CD4-positive, CD25-positive, alpha-beta regulatory T cell (primary cell): ENCODE measurements around the gene SLCO2A1. TPM values are rescaled to one million over a fixed set of nuclear protein-coding genes. Genes with fewer than 3 reads are reported as not detected.

Experiments used
- ATAC-seq, 2 donors: fragments of 150-1000 bp; cut with Tn5 transposase; one replicate each; pipeline ENCODE4 v1.10.0; 2021; ENCODE audit warnings: low read depth in 2 of 2, moderate number of reproducible peaks in 2 of 2, moderate library complexity in 1 of 2
- DNase-seq, 3 donors: peaks; one replicate each; pipeline versions ENCODE4 v3.0.0 to v3.0.0-alpha.2; 2012 to 2022; ENCODE audit warnings: mixed read lengths in 1 of 3
- H3K27ac ChIP-seq: one replicate; pipeline ENCODE4 v1.7.0; 2013; ENCODE audit warnings: mild to moderate bottlenecking, low read length; ENCODE audit not compliant: insufficient read depth, poor library complexity, severe bottlenecking
- H3K27me3 ChIP-seq: one replicate; pipeline ENCODE4 v1.7.0; 2013; ENCODE audit warnings: low read length; ENCODE audit not compliant: control insufficient read depth, insufficient read depth
- H3K36me3 ChIP-seq: one replicate; pipeline ENCODE4 v1.7.0; 2013; ENCODE audit warnings: mild to moderate bottlenecking, low read length, moderate library complexity; ENCODE audit not compliant: control insufficient read depth, insufficient read depth
- H3K4me1 ChIP-seq: 2 replicates; pipeline ENCODE4 v1.7.0; 2013; ENCODE audit warnings: mild to moderate bottlenecking, low read length; ENCODE audit not compliant: insufficient read depth, control insufficient read depth, poor library complexity, severe bottlenecking
- H3K4me3 ChIP-seq: one replicate; pipeline ENCODE4 v1.7.0; 2013; ENCODE audit warnings: low read depth, mild to moderate bottlenecking, low read length, moderate library complexity
- H3K9me3 ChIP-seq, 2 experiments: 1 replicate in 1 of 2; 2 replicates in 1 of 2; pipeline ENCODE4 v1.7.0; 2013; ENCODE audit warnings: low read length in 2 of 2, mild to moderate bottlenecking in 1 of 2, moderate library complexity in 1 of 2; ENCODE audit not compliant: control insufficient read depth in 2 of 2
- H3K27ac Mint-ChIP-seq, 3 donors: one replicate each; pipeline ENCODE4 v1.8.0; 2020 to 2022; ENCODE audit warnings: mild to moderate bottlenecking in 3 of 3, mixed read lengths in 3 of 3, moderate library complexity in 2 of 3
- H3K27me3 Mint-ChIP-seq: one replicate; pipeline ENCODE4 v1.8.0; 2022; ENCODE audit warnings: mild to moderate bottlenecking, mixed read lengths
- H3K36me3 Mint-ChIP-seq: one replicate; pipeline ENCODE4 v1.8.0; 2020; ENCODE audit warnings: mixed read lengths
- H3K4me1 Mint-ChIP-seq, 4 donors: one replicate each; pipeline ENCODE4 v1.8.0; 2020 to 2022; ENCODE audit warnings: mixed read lengths in 4 of 4, mild to moderate bottlenecking in 1 of 4
- H3K4me3 Mint-ChIP-seq, 4 donors: one replicate each; pipeline ENCODE4 v1.8.0; 2020 to 2022; ENCODE audit warnings: mild to moderate bottlenecking in 4 of 4, mixed read lengths in 4 of 4, moderate library complexity in 3 of 4
- H3K9me3 Mint-ChIP-seq, 7 donors: one replicate each; pipeline ENCODE4 v1.8.0; 2020 to 2022; ENCODE audit warnings: mixed read lengths in 7 of 7, mild to moderate bottlenecking in 3 of 7, moderate library complexity in 2 of 7
- polyA plus RNA-seq, 4 donors: library from polyadenylated mRNA; unstranded; fragments of 300-500 nt; fragmentation: Illumina TruSeq; gene quantifications; one replicate each; pipeline ENCODE4 v1.2.3, GENCODE V29; 2021
- total RNA-seq: library from RNA; stranded (reverse); gene quantifications from one replicate; pipeline ENCODE4 v1.2.3, GENCODE V29; 2022

The SLCO2A1 gene
- total and polyA plus RNA-seq, 5 donors from 2014 or later: not detected

DNA sequence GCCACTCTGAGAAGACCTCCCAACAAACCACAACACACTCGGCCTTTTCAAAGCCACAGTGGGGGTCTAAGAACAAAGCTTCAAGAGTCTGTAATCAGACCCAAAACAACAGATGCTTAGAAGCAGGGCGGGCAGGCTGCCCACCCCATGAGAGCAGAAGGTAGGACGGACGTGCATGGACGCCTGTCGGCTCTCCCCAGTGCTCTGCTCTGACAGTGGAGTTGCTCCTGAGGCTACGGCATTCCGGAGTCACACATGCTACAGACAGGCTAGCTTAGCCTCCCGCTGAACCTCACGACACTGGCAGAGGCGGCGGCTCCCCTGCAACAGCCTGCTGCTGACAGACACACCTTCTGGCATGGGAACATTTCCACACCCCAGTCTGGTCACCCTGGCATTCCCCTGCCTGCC, 33.5 kb downstream of the SLCO2A1 start:
- Histone ChIP-seq H3K27me3 (no peaks in the 10 kb centered on the region), H3K4me1 (no peaks in the 10 kb centered on the region), H3K36me3 (no peaks in the 10 kb centered on the region), H3K4me3 (no peak overlapping the region), H3K9me3 (no peaks in the 10 kb centered on the region), H3K27ac (no peak overlapping the region)
- ATAC-seq: no peak
- Mint-ChIP-seq H3K27me3 (peaks cover 19% of the 10 kb centered on the region), H3K36me3 (no peaks in the 10 kb centered on the region), H3K27ac (no peak overlapping the region), H3K9me3 (peaks cover 0 to 2% (median 0%) of the 10 kb centered on the region in 7 donors), H3K4me1 (no peaks in the 10 kb centered on the region), H3K4me3 (no peak overlapping the region)
- DNase-seq: no peak

DNA sequence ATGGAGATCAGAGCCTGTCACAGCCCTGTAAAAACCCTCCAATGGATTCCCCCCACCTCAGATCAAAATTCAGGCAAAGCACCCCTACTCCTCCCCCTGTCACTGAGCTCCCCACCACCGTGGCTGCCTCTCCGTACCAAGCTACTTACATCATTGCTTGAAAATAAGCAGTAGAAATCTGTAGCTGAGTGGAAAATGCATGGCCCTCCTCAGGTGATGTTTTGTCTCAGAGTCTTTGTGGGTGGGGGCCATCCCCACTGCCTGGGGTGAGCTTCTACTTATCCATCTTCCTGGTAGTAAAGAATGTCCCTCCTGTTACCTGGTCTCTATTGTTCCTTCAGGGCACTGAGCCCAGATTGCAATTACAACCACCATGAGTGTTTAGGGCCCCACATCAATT, 34.5 kb downstream of the SLCO2A1 start:
- no peak overlapping the region for H3K4me3 ChIP-seq
- no peak overlapping the region for H3K27ac Mint-ChIP-seq
- H3K36me3 Mint-ChIP-seq: no peaks in the 10 kb centered on the region
- H3K27me3 Mint-ChIP-seq: peaks cover 19% of the 10 kb centered on the region
- no peaks in the 10 kb centered on the region for H3K27me3 ChIP-seq
- H3K9me3 ChIP-seq: no peaks in the 10 kb centered on the region
- H3K36me3 ChIP-seq: no peaks in the 10 kb centered on the region
- H3K9me3 Mint-ChIP-seq: peaks cover 0 to 4% (median 0%) of the 10 kb centered on the region in 7 donors
- no peak for ATAC-seq
- H3K27ac ChIP-seq: no peak overlapping the region
- H3K4me3 Mint-ChIP-seq: no peak overlapping the region
- H3K4me1 Mint-ChIP-seq: no peaks in the 10 kb centered on the region
- DNase-seq: no peak
- H3K4me1 ChIP-seq: no peaks in the 10 kb centered on the region

DNA sequence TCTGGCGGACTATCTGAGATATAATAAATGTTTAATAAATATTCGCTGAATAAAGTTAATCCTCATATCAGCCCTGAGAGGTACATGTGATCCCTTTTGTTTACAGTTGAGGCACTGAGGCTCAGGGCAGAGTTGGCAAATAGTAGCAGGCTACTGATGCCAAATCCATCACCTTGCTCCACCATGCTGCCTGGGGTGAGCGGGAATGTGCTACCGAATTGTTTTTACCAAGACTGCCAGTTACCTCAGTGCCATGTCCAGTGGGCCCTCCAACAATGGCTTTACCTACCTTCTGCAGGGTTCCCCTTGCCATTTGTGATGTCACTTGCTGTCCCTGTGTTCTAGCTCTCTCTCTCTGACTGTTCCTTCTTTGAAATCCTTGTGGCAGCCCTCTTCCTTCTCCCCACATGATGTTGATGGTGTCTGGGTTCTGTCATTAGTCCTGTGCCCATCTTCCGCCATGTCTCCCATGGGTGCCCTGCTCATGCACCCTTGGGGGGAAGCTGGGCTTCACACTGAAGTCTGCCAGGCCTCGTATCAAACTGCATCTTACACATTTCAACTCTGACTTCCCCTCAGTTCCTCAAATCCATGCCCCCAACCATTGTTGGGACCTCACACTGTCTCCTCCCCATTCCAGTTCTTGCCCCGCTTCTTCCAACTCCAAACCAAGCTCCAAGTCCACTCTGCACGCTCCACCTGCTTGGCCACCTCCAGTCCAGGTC, 35.4 kb downstream of the SLCO2A1 start:
- H3K4me1 Mint-ChIP-seq: no peaks in the 10 kb centered on the region
- no peak overlapping the region for H3K4me3 ChIP-seq
- no peak overlapping the region for H3K4me3 Mint-ChIP-seq
- no peaks in the 10 kb centered on the region for H3K4me1 ChIP-seq
- no peaks in the 10 kb centered on the region for H3K36me3 Mint-ChIP-seq
- ATAC-seq (no peak), DNase-seq (no peak)
- no peak overlapping the region for H3K27ac ChIP-seq
- no peak overlapping the region for H3K27ac Mint-ChIP-seq
- H3K36me3 ChIP-seq: no peaks in the 10 kb centered on the region
- no peaks in the 10 kb centered on the region for H3K27me3 ChIP-seq
- peaks cover 13% of the 10 kb centered on the region for H3K27me3 Mint-ChIP-seq
- peaks cover 0 to 3% (median 0%) of the 10 kb centered on the region in 7 donors for H3K9me3 Mint-ChIP-seq
- H3K9me3 ChIP-seq: no peaks in the 10 kb centered on the region

DNA sequence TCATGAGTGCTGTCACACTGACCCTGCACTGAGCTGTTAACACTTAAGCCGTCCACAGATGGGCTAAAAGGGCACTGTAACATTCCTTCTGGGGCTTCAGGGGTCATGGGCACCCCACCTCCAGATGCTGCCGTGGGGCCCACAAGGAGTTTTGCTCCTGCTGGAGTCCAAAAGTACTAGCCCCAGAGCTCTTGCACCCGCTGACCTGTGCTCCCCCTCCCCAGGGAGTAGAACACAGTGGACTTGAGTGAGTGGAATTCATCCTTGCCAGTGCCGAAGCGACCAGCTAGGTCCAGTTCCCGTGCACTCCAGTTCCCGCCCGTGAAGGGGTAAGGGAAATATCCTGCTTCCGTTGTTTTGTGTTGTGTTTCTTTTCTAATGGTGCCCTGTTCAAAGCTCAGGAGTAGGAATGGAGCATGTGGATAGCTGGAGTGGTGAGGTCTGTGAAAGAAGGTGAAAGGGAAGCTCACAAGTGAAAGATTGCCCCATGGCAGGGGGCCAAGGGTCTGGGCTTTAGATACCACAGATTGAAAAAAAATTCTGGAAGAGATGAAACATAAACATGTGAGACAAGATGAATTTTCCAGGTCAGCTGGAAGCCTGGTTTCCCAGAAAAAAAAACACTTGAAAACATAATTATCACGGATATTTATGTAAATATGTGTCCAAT, 36.6 kb downstream of the SLCO2A1 start:
- H3K27ac Mint-ChIP-seq: no peak overlapping the region
- Histone ChIP-seq H3K36me3 (no peaks in the 10 kb centered on the region), H3K9me3 (no peaks in the 10 kb centered on the region), H3K4me1 (no peaks in the 10 kb centered on the region), H3K4me3 (no peak overlapping the region), H3K27me3 (no peaks in the 10 kb centered on the region), H3K27ac (no peak overlapping the region)
- ATAC-seq (no peak), DNase-seq (no peak)
- no peaks in the 10 kb centered on the region for H3K4me1 Mint-ChIP-seq
- H3K9me3 Mint-ChIP-seq: peaks cover 0 to 3% (median 0%) of the 10 kb centered on the region in 7 donors
- H3K4me3 Mint-ChIP-seq: no peak overlapping the region
- H3K36me3 Mint-ChIP-seq: no peaks in the 10 kb centered on the region
- H3K27me3 Mint-ChIP-seq: peaks cover 5% of the 10 kb centered on the region

DNA sequence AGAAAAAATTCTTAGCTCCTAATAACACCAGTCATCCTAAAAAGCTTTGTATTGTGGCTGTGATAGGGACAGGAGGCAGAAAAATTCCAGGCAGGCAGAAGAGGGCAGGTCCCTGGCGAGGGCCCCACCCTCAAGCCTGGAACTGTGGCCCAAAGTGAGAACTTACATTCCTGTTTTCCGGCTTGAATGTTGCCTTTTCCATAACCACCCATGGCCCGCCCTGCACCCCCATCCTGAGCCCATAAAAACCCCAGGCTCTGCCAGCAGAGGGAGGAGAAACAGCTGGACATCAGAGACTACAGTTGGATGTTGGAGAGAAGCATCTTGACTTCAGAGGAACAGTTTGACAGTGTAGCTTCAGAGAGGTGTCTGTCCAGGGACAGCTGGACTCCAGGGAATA, 37.3 kb downstream of the SLCO2A1 start:
- no peaks in the 10 kb centered on the region for H3K4me1 Mint-ChIP-seq
- no peak for DNase-seq
- H3K27ac Mint-ChIP-seq: no peak overlapping the region
- no peaks in the 10 kb centered on the region for H3K4me1 ChIP-seq
- no peak for ATAC-seq
- no peak overlapping the region for H3K4me3 ChIP-seq
- no peak overlapping the region for H3K4me3 Mint-ChIP-seq
- no peak overlapping the region for H3K27ac ChIP-seq
- H3K27me3 Mint-ChIP-seq: peaks cover 5% of the 10 kb centered on the region
- peaks cover 0 to 3% (median 0%) of the 10 kb centered on the region in 7 donors for H3K9me3 Mint-ChIP-seq
- no peaks in the 10 kb centered on the region for H3K36me3 ChIP-seq
- H3K9me3 ChIP-seq: no peaks in the 10 kb centered on the region
- H3K27me3 ChIP-seq: no peaks in the 10 kb centered on the region
- H3K36me3 Mint-ChIP-seq: no peaks in the 10 kb centered on the region

DNA sequence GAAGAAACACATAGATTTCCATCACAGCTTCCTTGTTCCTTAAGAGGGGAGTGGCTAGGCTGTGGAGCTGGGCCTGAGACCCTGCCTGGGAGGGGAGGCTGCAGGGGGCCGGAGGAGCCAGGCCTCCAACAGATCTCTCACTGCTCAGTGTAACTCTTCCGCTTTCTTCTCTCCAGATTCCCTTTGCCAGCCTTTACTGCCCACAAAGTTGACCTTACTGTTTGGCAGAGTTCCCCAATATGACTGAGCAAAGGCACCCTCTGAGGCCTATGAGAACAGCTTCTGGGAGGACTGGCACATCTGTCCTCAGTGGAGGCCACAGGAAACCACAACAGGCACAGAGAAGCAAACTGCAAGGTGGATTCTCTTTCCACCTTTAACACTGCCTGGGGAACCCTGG, 38.1 kb downstream of the SLCO2A1 start:
- H3K27ac ChIP-seq: no peak overlapping the region
- no peak for ATAC-seq
- no peaks in the 10 kb centered on the region for H3K9me3 ChIP-seq
- H3K4me1 Mint-ChIP-seq: peaks cover 0 to 2% (median 0%) of the 10 kb centered on the region in 4 donors
- H3K4me3 Mint-ChIP-seq: no peak overlapping the region
- H3K36me3 ChIP-seq: no peaks in the 10 kb centered on the region
- H3K27me3 Mint-ChIP-seq: peaks cover 5% of the 10 kb centered on the region
- DNase-seq: no peak
- H3K36me3 Mint-ChIP-seq: no peaks in the 10 kb centered on the region
- no peaks in the 10 kb centered on the region for H3K27me3 ChIP-seq
- H3K27ac Mint-ChIP-seq: no peak overlapping the region
- H3K4me3 ChIP-seq: no peak overlapping the region
- H3K4me1 ChIP-seq: no peaks in the 10 kb centered on the region
- H3K9me3 Mint-ChIP-seq: peaks cover 0 to 3% (median 0%) of the 10 kb centered on the region in 7 donors

DNA sequence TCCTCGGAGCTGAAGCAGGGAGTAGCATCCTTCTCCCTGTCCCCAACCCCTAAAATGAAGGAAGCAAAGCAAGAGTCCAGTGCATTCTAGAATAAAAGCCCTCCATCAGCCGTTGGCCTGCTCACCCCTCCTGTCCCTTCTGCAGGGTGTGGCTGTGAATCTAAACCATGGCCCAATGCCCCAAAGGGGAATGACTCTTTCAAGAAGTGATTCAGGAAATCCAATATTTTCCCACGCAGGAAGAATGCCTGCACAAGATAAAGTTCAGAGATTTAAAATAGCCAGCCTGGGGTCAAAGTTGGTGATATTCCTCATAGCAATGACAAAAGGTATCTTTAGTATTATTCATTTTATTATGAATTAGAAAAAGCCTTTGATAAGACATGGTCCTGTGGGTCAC, 38.5 kb downstream of the SLCO2A1 start:
- ATAC-seq (no peak), DNase-seq (no peak)
- H3K36me3 Mint-ChIP-seq: no peaks in the 10 kb centered on the region
- H3K4me3 Mint-ChIP-seq: no peak overlapping the region
- Histone ChIP-seq H3K4me3 (no peak overlapping the region), H3K27me3 (no peaks in the 10 kb centered on the region), H3K4me1 (no peaks in the 10 kb centered on the region), H3K27ac (no peak overlapping the region), H3K9me3 (no peaks in the 10 kb centered on the region), H3K36me3 (no peaks in the 10 kb centered on the region)
- peaks cover 0 to 3% (median 0%) of the 10 kb centered on the region in 7 donors for H3K9me3 Mint-ChIP-seq
- no peak overlapping the region for H3K27ac Mint-ChIP-seq
- H3K4me1 Mint-ChIP-seq: peaks cover 0 to 3% (median 0%) of the 10 kb centered on the region in 4 donors
- H3K27me3 Mint-ChIP-seq: peaks cover 5% of the 10 kb centered on the region
